ENCODE data around the gene PPP1R9A.

Gene PPP1R9A

DNA sequence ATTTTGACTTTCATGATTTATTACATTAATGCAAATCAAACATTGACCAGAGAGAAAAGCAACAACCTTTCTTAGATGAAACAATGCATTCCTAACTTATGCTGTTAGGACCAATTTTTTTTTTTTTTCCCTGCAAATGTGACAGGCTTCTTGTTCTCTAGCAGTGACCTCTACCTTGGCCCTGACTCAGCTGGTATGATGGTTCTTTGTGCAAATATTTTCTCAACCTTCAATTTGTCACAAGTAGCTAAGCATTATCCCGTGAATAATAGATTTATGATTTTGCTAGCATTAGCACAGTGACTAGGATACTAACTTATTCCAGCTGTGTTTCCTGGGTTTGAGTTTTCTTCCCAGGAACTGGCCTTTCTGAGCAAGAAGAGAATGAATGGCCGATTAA lies 64.9 kb downstream of the PPP1R9A start:
- Histone ChIP-seq H3K9me3 (ENCODE audit: control insufficient read depth in 5 of 5, low read length in 5 of 5) (no peaks in the 10 kb centered on the region), H3K36me3 (ENCODE audit: control insufficient read depth in 5 of 5, insufficient read depth in 5 of 5, low read length in 5 of 5) (no peaks in the 10 kb centered on the region), H3K27ac (ENCODE audit: low read depth, low read length) (no peak overlapping the region), H3K4me1 (ENCODE audit: control insufficient read depth in 5 of 5, insufficient read depth in 5 of 5, low read length in 5 of 5) (peaks cover 0 to 35% (median 21%) of the 10 kb centered on the region in 5 donors), H3K4me3 (ENCODE audit: low read depth in 1 of 5, low read length in 5 of 5) (no peak overlapping the region), H3K9ac (ENCODE audit: low read length in 5 of 5) (no peak overlapping the region), H3K27me3 (ENCODE audit: control insufficient read depth in 5 of 5, insufficient read depth in 4 of 5, low read length in 5 of 5) (no peaks in the 10 kb centered on the region)

DNA sequence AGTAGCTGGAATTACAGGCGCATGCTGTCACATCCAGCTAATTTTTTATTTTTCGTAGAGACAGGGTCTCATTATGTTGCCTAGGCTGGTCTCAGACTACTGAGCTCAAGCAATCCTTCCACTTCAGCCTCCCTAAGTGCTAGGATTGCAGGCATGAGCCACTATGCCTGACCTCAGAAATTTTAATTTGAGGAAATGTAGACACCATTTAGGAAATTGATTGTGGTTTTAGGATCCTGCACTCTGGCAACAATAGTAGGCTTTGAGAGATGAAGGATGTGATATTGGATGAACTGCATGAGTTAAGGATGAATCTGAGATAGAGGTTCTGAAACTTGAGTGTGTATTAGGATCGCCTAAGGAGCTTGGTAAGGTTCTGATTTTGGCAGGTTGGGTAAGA lies 66.5 kb downstream of the PPP1R9A start:
- Histone ChIP-seq H3K36me3 (ENCODE audit: control insufficient read depth in 5 of 5, insufficient read depth in 5 of 5, low read length in 5 of 5) (no peaks in the 10 kb centered on the region), H3K9me3 (ENCODE audit: control insufficient read depth in 5 of 5, low read length in 5 of 5) (no peaks in the 10 kb centered on the region), H3K27ac (ENCODE audit: low read depth, low read length) (no peak overlapping the region), H3K9ac (ENCODE audit: low read length in 5 of 5) (no peak overlapping the region), H3K4me3 (ENCODE audit: low read depth in 1 of 5, low read length in 5 of 5) (no peak overlapping the region), H3K4me1 (ENCODE audit: control insufficient read depth in 5 of 5, insufficient read depth in 5 of 5, low read length in 5 of 5) (peaks cover 0 to 35% (median 21%) of the 10 kb centered on the region in 5 donors), H3K27me3 (ENCODE audit: control insufficient read depth in 5 of 5, insufficient read depth in 4 of 5, low read length in 5 of 5) (no peaks in the 10 kb centered on the region)

DNA sequence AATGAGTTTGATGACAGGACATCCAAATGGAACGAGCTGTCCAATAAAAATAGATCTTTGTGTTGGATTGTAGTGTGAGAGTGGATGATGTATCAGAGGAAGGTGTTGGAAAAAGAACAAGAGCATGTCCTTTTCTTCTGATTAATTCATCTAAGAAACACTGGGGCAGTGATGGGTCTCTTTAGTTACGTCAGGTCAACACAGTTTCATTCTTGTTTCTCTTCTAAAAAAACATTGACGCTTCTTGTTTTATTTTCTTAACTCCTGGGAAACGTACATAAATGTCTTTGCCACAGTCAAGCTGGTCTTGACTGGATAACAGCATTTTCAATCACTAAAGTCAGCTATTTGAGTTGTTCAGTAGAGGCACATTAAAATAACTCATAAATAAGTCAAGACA lies 67.0 kb downstream of the PPP1R9A start:
- peaks cover 0 to 35% (median 21%) of the 10 kb centered on the region in 5 donors for H3K4me1 ChIP-seq (ENCODE audit: control insufficient read depth in 5 of 5, insufficient read depth in 5 of 5, low read length in 5 of 5)
- H3K4me3 ChIP-seq (ENCODE audit: low read depth in 1 of 5, low read length in 5 of 5), result no peak overlapping the region
- H3K9ac ChIP-seq (ENCODE audit: low read length in 5 of 5), result no peak overlapping the region
- H3K27me3 ChIP-seq (ENCODE audit: control insufficient read depth in 5 of 5, insufficient read depth in 4 of 5, low read length in 5 of 5), result no peaks in the 10 kb centered on the region
- no peak overlapping the region for H3K27ac ChIP-seq (ENCODE audit: low read depth, low read length)
- H3K9me3 ChIP-seq (ENCODE audit: control insufficient read depth in 5 of 5, low read length in 5 of 5), result no peaks in the 10 kb centered on the region
- no peaks in the 10 kb centered on the region for H3K36me3 ChIP-seq (ENCODE audit: control insufficient read depth in 5 of 5, insufficient read depth in 5 of 5, low read length in 5 of 5)

DNA sequence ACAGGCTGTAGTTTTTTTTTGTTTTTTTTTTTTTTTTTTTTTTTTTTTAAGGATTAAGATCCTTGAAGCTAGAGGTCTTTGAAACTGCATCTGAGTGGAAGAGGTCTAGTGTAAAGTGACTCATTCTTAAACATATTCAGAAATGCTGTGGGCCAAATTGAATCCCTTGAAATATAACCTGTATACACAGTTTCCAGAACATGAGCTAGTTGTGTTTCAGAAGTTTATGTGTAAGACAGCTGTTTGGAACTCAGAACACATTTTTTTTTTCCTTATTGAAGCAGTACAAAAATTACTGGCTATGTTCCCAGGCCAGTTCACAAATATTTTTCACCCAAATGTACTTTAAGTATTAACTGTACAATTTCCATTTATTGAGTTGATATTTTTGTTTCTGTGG lies 67.9 kb downstream of the PPP1R9A start:
- no peaks in the 10 kb centered on the region for H3K9me3 ChIP-seq (ENCODE audit: control insufficient read depth in 5 of 5, low read length in 5 of 5)
- H3K27me3 ChIP-seq (ENCODE audit: control insufficient read depth in 5 of 5, insufficient read depth in 4 of 5, low read length in 5 of 5), result no peaks in the 10 kb centered on the region
- no peak overlapping the region for H3K27ac ChIP-seq (ENCODE audit: low read depth, low read length)
- H3K4me1 ChIP-seq (ENCODE audit: control insufficient read depth in 5 of 5, insufficient read depth in 5 of 5, low read length in 5 of 5), result peaks cover 0 to 33% (median 20%) of the 10 kb centered on the region in 5 donors
- H3K36me3 ChIP-seq (ENCODE audit: control insufficient read depth in 5 of 5, insufficient read depth in 5 of 5, low read length in 5 of 5), result no peaks in the 10 kb centered on the region
- no peak overlapping the region for H3K4me3 ChIP-seq (ENCODE audit: low read depth in 1 of 5, low read length in 5 of 5)
- peak overlapping the region in 1 of 5 donors; percentile 32 for H3K9ac ChIP-seq (ENCODE audit: low read length in 5 of 5)

DNA sequence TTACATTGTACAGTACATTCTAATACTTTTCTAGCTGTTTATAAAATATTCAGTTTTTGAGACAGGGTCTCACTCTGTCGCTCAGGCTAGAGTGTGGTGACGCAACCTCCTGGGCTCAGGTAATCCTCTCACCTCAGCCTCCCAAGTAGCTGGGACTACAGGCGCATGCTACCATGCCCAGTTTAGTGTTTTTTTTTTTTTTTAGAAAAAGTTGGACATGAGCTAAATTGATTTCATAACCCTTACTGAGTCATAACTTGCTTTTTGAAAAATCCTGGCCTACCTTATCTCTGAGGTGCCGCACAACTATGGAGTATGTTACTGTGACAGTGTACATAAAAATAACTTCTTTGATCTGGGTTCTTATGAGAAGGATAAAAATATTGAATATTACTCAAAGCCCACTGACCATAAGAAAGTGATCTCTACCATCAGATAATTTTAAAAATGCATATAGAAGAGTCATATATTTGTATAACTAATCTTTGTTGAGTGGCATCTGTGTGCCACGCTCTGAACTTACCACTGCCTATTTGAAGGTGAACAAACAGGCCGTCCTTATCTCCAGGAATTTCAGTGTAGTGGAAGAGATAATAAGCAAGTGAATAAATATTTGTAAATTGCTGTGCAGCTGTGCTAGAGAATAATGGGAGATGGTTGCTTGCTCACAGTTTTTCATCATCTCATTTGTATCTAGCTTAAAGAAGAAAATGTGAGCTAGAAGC lies 73.2 kb downstream of the PPP1R9A start:
- no peak overlapping the region for H3K4me3 ChIP-seq (ENCODE audit: low read depth in 1 of 5, low read length in 5 of 5)
- no peak overlapping the region for H3K9ac ChIP-seq (ENCODE audit: low read length in 5 of 5)
- H3K27me3 ChIP-seq (ENCODE audit: control insufficient read depth in 5 of 5, insufficient read depth in 4 of 5, low read length in 5 of 5), result no peaks in the 10 kb centered on the region
- H3K27ac ChIP-seq (ENCODE audit: low read depth, low read length), result no peak overlapping the region
- H3K36me3 ChIP-seq (ENCODE audit: control insufficient read depth in 5 of 5, insufficient read depth in 5 of 5, low read length in 5 of 5), result no peaks in the 10 kb centered on the region
- H3K9me3 ChIP-seq (ENCODE audit: control insufficient read depth in 5 of 5, low read length in 5 of 5), result no peaks in the 10 kb centered on the region
- H3K4me1 ChIP-seq (ENCODE audit: control insufficient read depth in 5 of 5, insufficient read depth in 5 of 5, low read length in 5 of 5), result peaks cover 0 to 4% (median 0%) of the 10 kb centered on the region in 5 donors

DNA sequence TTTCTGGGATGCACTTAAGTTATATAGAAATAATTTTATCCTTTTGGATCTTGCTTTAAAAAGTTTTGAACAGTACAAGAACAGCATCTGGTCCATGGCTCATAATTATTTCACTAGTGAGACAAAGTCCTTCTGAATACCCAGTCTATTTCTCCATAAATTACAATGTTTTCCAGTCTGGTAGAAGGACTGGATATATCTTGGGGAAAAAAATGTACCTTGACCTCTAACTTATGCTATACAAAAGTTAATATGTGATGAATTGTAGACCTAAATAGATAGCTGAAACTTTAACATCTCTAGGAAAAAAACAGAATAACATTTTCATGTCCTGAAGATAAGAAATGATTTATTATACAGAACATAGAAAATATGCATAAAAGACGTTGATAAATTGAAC lies 88.5 kb downstream of the PPP1R9A start:
- H3K27ac ChIP-seq (ENCODE audit: low read depth, low read length), result no peak overlapping the region
- H3K9me3 ChIP-seq (ENCODE audit: control insufficient read depth in 5 of 5, low read length in 5 of 5), result peaks cover 0 to 2% (median 0%) of the 10 kb centered on the region in 5 donors
- H3K4me3 ChIP-seq (ENCODE audit: low read depth in 1 of 5, low read length in 5 of 5), result no peak overlapping the region
- no peaks in the 10 kb centered on the region for H3K36me3 ChIP-seq (ENCODE audit: control insufficient read depth in 5 of 5, insufficient read depth in 5 of 5, low read length in 5 of 5)
- H3K4me1 ChIP-seq (ENCODE audit: control insufficient read depth in 5 of 5, insufficient read depth in 5 of 5, low read length in 5 of 5), result peaks cover 0 to 12% (median 5%) of the 10 kb centered on the region in 5 donors
- no peaks in the 10 kb centered on the region for H3K27me3 ChIP-seq (ENCODE audit: control insufficient read depth in 5 of 5, insufficient read depth in 4 of 5, low read length in 5 of 5)
- H3K9ac ChIP-seq (ENCODE audit: low read length in 5 of 5), result no peak overlapping the region

DNA sequence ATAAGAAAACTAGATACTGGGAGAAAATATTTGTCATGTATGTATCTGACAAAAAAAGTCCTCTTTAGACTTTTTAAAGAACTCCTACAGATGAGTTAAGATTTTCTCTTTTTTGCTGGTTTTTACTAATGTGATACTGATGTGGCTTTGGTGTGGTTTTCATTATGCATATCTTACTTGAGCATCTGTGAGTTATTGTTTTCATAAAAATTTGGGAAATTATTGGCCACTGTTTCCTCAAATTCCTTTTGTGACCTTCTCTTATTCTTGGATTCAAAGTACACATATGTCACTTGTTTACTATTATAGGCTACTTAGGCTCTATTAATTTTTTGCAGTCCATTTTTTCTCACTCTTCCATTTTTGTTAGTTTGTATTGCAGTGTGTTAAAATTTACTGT lies 89.0 kb downstream of the PPP1R9A start:
- H3K9ac ChIP-seq (ENCODE audit: low read length in 5 of 5), result no peak overlapping the region
- no peaks in the 10 kb centered on the region for H3K9me3 ChIP-seq (ENCODE audit: control insufficient read depth in 5 of 5, low read length in 5 of 5)
- H3K27me3 ChIP-seq (ENCODE audit: control insufficient read depth in 5 of 5, insufficient read depth in 4 of 5, low read length in 5 of 5), result no peaks in the 10 kb centered on the region
- H3K36me3 ChIP-seq (ENCODE audit: control insufficient read depth in 5 of 5, insufficient read depth in 5 of 5, low read length in 5 of 5), result no peaks in the 10 kb centered on the region
- no peak overlapping the region for H3K27ac ChIP-seq (ENCODE audit: low read depth, low read length)
- peaks cover 0 to 12% (median 5%) of the 10 kb centered on the region in 5 donors for H3K4me1 ChIP-seq (ENCODE audit: control insufficient read depth in 5 of 5, insufficient read depth in 5 of 5, low read length in 5 of 5)
- no peak overlapping the region for H3K4me3 ChIP-seq (ENCODE audit: low read depth in 1 of 5, low read length in 5 of 5)

DNA sequence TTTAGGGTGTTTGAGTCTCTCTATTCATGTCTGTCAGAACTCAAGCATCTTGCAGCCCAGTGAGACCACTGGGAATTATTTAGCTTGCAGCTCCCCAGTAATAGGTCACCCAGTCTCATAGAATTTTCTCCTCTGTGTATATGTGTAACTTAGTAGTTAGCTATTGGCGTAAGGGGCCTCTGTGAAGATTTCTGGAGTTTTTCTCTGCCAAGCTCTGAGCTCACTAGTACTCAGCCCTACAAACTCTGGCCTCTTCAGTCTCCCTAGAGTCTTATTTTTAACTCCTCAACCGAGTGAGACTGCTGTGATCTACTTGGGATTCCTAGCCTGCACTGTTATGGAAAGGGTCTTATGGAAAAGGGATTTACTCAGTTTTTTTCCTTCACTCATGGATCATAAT lies 90.2 kb downstream of the PPP1R9A start:
- no peaks in the 10 kb centered on the region for H3K9me3 ChIP-seq (ENCODE audit: control insufficient read depth in 5 of 5, low read length in 5 of 5)
- no peak overlapping the region for H3K27ac ChIP-seq (ENCODE audit: low read depth, low read length)

DNA sequence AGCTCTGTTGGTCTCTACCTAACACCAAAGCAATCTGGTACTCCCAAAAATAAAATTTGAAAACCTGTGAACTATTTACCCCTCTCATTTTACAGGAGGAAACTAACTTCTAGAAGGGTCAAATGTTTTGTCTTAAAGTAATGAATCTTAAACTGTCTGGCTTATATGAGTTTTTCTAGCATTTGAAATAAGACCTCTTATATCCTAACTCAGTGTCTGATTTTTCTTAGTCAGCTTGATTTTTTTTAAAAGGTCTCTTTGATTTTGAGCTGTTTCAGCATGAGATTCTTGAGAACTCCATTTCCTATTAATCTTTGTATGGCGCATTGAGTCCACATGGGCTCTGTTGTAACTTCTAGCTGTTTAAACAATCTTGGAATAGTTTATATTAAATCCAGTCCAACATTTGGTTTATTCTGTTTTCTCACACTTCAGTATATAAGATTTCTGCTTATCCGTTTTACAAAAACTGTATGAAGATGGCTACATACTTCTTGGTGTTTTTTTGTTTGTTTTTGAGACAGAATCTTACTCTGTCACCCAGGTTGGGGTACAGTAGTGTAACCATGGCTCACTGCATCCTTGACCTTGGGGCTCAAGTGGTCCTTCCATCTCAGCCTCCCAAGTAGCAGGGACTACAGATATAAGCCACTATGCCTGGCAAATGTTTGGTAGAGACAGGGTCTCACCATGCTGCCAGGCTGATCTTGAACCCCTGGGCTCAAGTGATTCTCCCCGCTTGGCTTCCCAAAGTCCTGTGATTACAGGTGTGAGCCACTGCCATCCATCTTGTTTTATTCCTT lies 91.1 kb downstream of the PPP1R9A start:
- no peaks in the 10 kb centered on the region for H3K9me3 ChIP-seq (ENCODE audit: control insufficient read depth in 5 of 5, low read length in 5 of 5)

More for the DNA sequence above, 90.2 kb downstream of the PPP1R9A start:
- Histone ChIP-seq H3K9ac (ENCODE audit: low read length in 5 of 5) (no peak overlapping the region), H3K27me3 (ENCODE audit: control insufficient read depth in 5 of 5, insufficient read depth in 4 of 5, low read length in 5 of 5) (no peaks in the 10 kb centered on the region), H3K4me3 (ENCODE audit: low read depth in 1 of 5, low read length in 5 of 5) (no peak overlapping the region), H3K4me1 (ENCODE audit: control insufficient read depth in 5 of 5, insufficient read depth in 5 of 5, low read length in 5 of 5) (peaks cover 0 to 12% (median 5%) of the 10 kb centered on the region in 5 donors), H3K36me3 (ENCODE audit: control insufficient read depth in 5 of 5, insufficient read depth in 5 of 5, low read length in 5 of 5) (no peaks in the 10 kb centered on the region)

DNA sequence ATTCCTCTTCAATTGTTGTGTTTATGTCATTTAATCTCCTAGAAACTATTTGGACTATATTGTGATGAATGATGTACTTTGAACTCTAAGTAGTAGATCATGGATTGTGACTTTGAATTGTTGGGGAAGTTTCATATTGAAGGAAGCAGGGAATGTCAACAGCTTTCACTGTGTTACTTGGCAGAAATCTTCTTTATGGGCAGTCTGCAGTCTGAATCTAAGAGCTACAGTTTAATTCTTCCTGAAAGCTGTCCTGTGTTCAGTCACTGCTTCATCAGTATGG lies 91.6 kb downstream of the PPP1R9A start:
- Histone ChIP-seq H3K9ac (ENCODE audit: low read length in 5 of 5) (no peak overlapping the region), H3K27ac (ENCODE audit: low read depth, low read length) (no peak overlapping the region), H3K27me3 (ENCODE audit: control insufficient read depth in 5 of 5, insufficient read depth in 4 of 5, low read length in 5 of 5) (no peaks in the 10 kb centered on the region), H3K36me3 (ENCODE audit: control insufficient read depth in 5 of 5, insufficient read depth in 5 of 5, low read length in 5 of 5) (no peaks in the 10 kb centered on the region), H3K9me3 (ENCODE audit: control insufficient read depth in 5 of 5, low read length in 5 of 5) (no peaks in the 10 kb centered on the region), H3K4me1 (ENCODE audit: control insufficient read depth in 5 of 5, insufficient read depth in 5 of 5, low read length in 5 of 5) (peaks cover 0 to 12% (median 5%) of the 10 kb centered on the region in 5 donors), H3K4me3 (ENCODE audit: low read depth in 1 of 5, low read length in 5 of 5) (no peak overlapping the region)

More for the DNA sequence above, 91.1 kb downstream of the PPP1R9A start:
- Histone ChIP-seq H3K36me3 (ENCODE audit: control insufficient read depth in 5 of 5, insufficient read depth in 5 of 5, low read length in 5 of 5) (no peaks in the 10 kb centered on the region), H3K27ac (ENCODE audit: low read depth, low read length) (no peak overlapping the region), H3K4me3 (ENCODE audit: low read depth in 1 of 5, low read length in 5 of 5) (no peak overlapping the region), H3K27me3 (ENCODE audit: control insufficient read depth in 5 of 5, insufficient read depth in 4 of 5, low read length in 5 of 5) (no peaks in the 10 kb centered on the region), H3K9ac (ENCODE audit: low read length in 5 of 5) (no peak overlapping the region), H3K4me1 (ENCODE audit: control insufficient read depth in 5 of 5, insufficient read depth in 5 of 5, low read length in 5 of 5) (peaks cover 0 to 12% (median 5%) of the 10 kb centered on the region in 5 donors)

Measured in subcutaneous abdominal adipose tissue (tissue), 5 donors.